ENCODE data around the gene NIPAL3. TPM values are rescaled to one million over a fixed set of nuclear protein-coding genes. Genes with fewer than 3 reads are reported as not detected.

Gene NIPAL3
- total RNA-seq (2022; extraction: Qiagen RNA extraction), result 5.9 to 8.3 TPM (median 7.7 TPM) in 5 replicates

GRCh38 chr1:24415334-24415909 is at the start of gene NIPAL3:
Gene NIPAL3, plus strand, starts transcription at chr1:24415802. Its CDS starts 3,746 bp downstream, at chr1:24419548.

DNA sequence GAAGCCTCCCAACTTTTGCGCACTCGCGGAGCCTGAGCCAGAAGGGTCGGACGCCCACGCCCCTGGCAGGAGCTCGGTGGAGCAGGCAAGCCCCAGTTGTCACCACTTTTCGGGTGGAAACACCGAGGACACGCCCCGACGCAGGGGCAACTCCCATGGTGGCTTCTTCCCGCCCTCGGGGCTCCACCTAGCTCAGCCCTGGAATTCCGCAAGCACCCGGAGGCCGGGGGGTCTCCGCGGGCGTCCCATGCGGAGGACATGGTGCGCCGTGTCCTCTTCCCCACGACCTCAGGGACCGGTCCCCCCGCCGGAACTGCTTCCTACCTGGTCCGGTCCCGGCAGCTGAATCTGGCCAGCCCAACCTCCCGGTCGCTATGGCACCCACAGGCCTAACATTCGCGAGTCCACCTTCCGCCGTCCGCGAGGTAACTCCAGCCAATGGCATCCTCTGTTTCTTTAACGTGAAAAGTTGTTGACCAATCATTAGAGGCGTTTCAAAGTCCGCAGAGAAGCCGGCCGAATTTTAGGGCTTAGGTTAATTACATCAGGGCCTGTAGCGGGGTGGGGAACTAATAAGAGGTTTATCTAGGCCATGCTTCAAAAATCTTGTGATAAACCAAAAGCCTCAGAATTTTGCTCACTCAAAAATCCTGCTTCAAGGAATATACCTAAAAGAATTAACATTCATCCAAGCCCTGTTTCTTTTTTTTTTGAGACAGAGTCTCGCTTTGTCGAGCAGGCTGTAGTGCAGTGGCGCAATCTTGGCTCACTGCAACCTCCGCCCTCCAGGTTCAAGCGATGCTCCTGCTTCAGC is 2.0 kb upstream of the NIPAL3 start, which contains the start of gene STPG1:
Gene STPG1, minus strand, starts transcription at position 433 of the 814 bp plus-strand sequence. CDS start 12,394 bp downstream, outside the sequence.

DNA sequence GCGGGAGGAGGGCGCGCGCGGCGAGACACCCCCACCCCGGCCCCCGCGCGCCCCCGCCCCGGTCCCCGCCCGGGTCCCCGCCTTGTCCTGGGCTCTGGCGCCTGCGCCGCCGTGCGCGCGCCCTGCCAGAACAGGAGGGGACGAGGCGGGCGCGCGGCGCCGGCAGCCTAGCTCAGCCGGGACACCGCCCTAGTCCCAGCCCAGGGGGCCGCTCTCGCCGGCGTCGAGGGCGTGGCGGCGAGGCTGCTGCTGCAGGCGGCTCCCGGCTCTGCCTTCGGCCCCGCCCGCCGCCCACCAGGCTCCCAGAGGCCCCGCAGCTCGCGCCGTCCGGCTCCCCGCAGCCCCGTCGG is 87.1 kb downstream of the NIPAL3 start, which contains the start of gene RCAN3:
Gene RCAN3, plus strand, starts transcription at position 128 of the 350 bp plus-strand sequence. CDS start 11,537 bp downstream, outside the sequence.

Other genes with a start within 250 kb of the NIPAL3 start
- 0.88 to 1.3 TPM (median 1.0 TPM) in 5 replicates for gene IFNLR1, start 228.5 kb upstream of the NIPAL3 start, total RNA-seq (2022; extraction: Qiagen RNA extraction)
- 0.89 to 1.2 TPM (median 1.0 TPM) in 5 replicates for gene GRHL3, start 96.4 kb upstream of the NIPAL3 start, total RNA-seq (2022; extraction: Qiagen RNA extraction)
- gene STPG1, start 2.0 kb upstream of the NIPAL3 start, total RNA-seq (2022; extraction: Qiagen RNA extraction), result 5.3 to 7.1 TPM (median 6.2 TPM) in 5 replicates
- 12.0 to 16.4 TPM (median 14.9 TPM) in 5 replicates for gene RCAN3, start 87.0 kb downstream of the NIPAL3 start, total RNA-seq (2022; extraction: Qiagen RNA extraction)
- gene NCMAP, start 140.3 kb downstream of the NIPAL3 start, total RNA-seq (2022; extraction: Qiagen RNA extraction), result 0.05 to 0.09 TPM (median 0.08 TPM) in 5 replicates
- gene SRRM1, start 227.5 kb downstream of the NIPAL3 start, total RNA-seq (2022; extraction: Qiagen RNA extraction), result 47.7 to 60.1 TPM (median 54.5 TPM) in 5 replicates